SK-N-MC (cell line): Measurements from ENCODE around the gene LATS2.

Source experiments
- EZH2 ChIP-seq: fragments of 200-600 bp; sonication (generic); IDR thresholded peaks from one replicate; pipeline ENCODE4 v1.6.1; 2017; ENCODE audit warnings: antibody characterized with exemption
- FOXP2 ChIP-seq: optimal IDR thresholded peaks from 2 replicates; pipeline ENCODE3; 2011; ENCODE audit warnings: mild to moderate bottlenecking, moderate library complexity; ENCODE audit not compliant: insufficient read depth; ENCODE audit errors: extremely low read length, control extremely low read depth
- POLR2AphosphoS5 ChIP-seq: IDR thresholded peaks from 2 replicates; pipeline ENCODE4 v1.6.1; 2012; ENCODE audit warnings: mild to moderate bottlenecking, low read depth, low read length, borderline replicate concordance

- TF ChIP-seq POLR2AphosphoS5 (no peak), EZH2 (no peak), FOXP2 (no peak)
These were observed 10.5 kb upstream of the LATS2 start for GRCh38 chr13:21071924-21072323.
